GM18909 (cell line): ENCODE data around the gene FAM193A.
"Not testable (repeated sequence)": the region's sequence is repeated elsewhere in the genome, so short reads cannot be mapped to it uniquely, and the experiment has no call there.

Experiments
- ATAC-seq: cut with Tn5 transposase; IDR thresholded peaks from one replicate; pipeline ENCODE4 v1.9.1; 2021; ENCODE audit warnings: mild to moderate bottlenecking; ENCODE audit not compliant: unreplicated experiment, poor library complexity

Gene FAM193A

GRCh38 chr4:2647403-2648158 lies 111.1 kb downstream of the FAM193A start:
- no peak for ATAC-seq

- no peak for ATAC-seq
These were observed 111.8 kb downstream of the FAM193A start for GRCh38 chr4:2648159-2648814.

DNA sequence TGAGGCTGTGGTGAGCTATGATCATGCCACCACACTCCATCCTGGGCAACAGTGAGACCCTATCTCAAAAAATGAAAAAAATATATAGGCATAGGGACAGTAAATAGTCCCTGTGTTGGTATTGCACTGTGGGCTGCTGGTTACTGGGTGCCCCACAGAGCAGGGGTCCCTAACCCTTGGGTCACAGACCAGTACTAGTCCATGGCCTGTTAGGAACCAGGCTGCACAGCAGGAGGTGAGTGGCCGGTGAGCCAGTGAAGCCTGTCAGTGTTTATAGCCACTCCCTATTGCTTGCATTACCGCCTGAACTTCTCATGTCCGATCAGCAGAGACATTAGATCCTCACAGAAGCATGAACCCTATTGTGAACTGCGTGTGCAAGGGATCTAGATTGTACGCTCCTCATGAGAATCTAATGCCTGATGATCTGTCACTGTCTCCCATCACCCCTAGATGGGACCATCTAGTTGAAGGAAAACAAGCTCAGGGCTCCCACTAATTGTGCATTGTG lies 113.2 kb downstream of the FAM193A start:
- ATAC-seq = no peak

GRCh38 chr4:2650276-2650675 lies 113.8 kb downstream of the FAM193A start:
- ATAC-seq = no peak

- ATAC-seq = no peak
These were observed 115.1 kb downstream of the FAM193A start for GRCh38 chr4:2651546-2651945.

- ATAC-seq = no peak
These were observed 115.6 kb downstream of the FAM193A start for GRCh38 chr4:2651998-2652397.

DNA sequence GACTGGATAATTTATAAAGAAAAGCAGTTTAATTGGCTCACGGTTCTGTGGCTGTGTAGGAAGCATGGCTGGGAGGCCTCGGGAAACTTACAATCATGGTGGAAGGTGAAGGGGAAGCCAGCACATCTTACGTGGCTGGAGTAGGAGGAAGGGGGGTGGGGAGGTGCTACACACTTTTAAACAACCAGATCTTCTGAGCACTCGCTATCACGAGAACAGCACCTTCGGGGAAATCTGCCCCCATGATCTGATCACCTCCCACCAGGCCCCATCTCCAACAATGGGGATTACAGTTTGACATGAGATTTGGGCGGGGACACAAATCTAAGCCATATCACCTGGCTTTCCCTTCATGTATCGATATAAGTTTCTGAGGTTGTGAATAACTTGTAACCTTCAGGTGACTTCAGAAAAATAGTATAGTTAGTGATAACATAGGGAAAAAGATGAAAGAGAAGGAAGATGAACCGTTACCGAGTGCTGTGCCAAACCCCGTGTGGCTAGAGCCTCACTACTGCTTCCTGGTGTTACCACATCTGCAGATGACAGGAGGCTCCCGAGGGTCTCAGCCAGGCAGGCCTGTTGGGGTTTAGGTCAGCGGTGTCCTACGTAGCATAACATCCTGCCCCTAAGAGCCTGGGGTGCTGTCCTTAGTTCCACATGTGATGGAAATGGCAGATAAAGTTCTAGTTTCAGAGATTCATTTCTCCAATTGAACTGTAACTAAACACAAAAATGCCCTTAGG lies 116.1 kb downstream of the FAM193A start:
- no peak for ATAC-seq

DNA sequence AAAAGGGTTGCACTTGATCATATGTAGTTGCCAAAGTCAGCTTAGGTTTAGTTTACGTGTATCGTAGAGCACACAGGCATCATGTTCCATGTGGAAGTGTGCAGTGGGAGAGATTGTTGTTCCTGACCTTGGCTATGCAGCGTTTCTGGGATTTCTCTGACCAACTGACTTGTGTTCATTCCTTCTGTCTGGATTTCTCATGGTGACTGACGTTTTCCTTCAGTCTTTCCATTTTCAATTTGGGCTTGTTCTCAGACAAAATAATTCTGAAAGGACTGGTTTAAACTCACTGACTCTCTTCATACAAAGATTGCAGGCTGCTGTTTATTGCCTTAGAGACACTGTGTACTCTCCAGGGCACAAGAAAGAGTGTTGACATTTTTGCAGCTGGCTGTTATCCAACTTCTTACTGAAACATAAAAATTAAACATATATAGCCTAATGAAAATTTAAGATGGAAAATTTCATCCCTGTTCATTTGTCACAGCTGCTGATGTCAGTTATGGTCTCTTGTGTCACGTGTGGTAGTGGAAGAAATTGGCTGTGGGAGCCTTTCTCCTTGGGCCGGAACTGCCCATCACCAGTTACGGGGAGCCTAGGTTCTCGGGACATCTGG lies 124.3 kb downstream of the FAM193A start:
- no peak for ATAC-seq

GRCh38 chr4:2662598-2662997 lies 126.2 kb downstream of the FAM193A start:
- ATAC-seq = no peak

DNA sequence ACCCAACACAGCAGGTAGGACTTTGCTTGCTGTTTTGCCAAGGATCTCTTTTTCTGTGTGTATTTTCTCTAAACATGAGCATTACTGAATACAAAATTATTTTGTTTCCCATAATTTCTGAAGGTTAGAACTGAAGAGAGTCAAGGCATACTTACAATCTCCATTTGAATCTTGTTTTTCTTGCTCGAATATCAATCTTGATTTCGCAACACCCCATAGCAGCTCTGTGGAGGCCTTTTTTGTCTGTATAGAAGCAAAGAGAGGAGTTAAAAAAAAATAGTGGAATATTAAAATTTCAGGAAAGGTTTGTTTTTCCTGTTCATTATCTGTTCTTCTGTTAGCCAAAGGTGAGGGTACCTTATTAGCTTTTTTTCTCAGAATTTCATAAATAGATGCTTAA lies 126.8 kb downstream of the FAM193A start:
- no peak for ATAC-seq

DNA sequence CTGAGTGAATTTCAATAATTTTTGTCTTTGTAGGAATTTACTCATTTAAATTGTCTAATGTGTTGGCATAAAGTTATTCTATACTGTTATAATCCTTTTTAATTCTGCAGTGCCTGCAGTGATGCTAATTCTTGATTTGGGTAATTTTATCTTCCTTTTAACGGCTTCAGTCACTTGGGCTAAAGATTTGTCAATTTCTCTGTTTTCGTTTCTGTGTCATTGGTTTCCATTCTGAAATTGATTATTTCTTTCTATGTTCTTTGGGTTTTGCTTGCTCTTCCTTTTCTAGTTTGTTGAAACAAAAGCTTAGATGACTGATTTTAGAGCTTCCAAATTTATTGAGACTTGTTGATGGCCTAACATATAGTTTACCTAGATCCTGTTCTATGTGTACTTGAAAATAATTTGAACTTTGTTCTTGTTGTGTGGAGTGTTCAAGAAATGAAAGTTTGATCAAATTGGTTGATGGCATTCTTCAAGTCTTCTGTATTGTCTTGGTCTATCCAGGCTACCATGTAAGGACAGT lies 130.3 kb downstream of the FAM193A start:
- ATAC-seq = no peak

GRCh38 chr4:2667428-2667827 lies 131.0 kb downstream of the FAM193A start:
- ATAC-seq = no peak

- ATAC-seq = no peak
These were observed 134.9 kb downstream of the FAM193A start for GRCh38 chr4:2671267-2671895.

GRCh38 chr4:2672082-2672481 lies 135.6 kb downstream of the FAM193A start:
- no peak for ATAC-seq

DNA sequence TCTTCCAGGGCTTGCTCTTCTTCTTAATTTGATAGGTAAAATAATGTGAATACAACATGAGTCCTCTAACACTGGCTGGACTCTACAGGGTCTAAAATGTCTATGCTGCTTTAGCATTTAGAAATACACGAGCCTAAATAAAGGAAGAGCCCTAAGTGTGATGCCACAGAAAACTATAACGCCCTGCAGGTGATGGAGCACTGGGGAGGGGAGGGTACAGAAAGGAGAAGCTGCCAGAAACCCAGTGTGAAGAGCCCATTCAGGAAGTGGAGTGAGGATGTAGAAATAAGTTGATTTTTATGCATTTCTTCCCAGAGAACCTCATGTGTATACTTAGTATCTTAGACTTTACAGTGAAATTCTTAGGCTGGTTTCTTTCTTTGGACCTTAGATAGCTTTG lies 136.3 kb downstream of the FAM193A start:
- no peak for ATAC-seq

DNA sequence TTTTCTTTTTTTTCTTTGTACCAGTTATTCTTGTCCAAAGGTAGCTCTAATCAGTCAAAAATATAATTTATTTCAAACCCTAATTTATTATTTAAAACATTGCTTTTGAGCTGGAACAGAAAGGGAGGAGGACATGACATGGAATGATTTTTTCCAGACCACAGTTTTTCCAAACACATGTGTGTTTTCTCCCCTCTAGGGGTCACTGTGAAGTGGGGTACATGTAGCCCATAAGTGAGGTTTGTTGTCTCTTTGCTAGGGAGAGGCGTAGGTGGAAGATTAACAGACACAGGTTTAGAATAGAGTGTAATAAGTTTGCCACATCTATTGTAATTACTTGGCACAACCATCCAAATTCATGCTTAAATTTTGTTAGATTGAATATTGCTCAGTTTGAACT lies 136.7 kb downstream of the FAM193A start:
- no peak for ATAC-seq

GRCh38 chr4:2679762-2680161 lies 143.3 kb downstream of the FAM193A start:
- ATAC-seq = not testable (repeated sequence)

- no peak for ATAC-seq
These were observed 148.0 kb downstream of the FAM193A start for GRCh38 chr4:2684486-2684885.

GRCh38 chr4:2685541-2685940 lies 149.1 kb downstream of the FAM193A start:
- ATAC-seq = no peak
